ENCODE measurements around the gene UQCRQ.

DNA sequence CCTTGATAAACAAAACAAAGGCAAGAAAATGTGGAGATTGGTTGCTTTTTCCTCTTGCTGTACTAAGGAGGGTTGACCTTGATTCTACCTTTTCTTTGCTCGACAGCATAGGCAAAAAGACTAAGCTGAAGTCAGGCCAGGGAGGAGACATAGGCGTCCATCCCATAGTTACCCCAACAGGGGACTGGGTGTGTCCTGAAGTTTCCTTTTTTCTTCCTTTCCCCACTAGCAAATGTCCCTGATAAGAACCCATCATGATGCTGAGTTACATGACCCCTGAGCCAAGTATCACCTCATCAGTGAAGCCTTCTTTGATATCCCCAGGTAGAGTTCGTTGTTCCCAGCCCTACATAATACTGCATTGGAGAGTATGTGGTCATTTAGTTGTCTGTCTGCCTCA is 26.1 kb upstream of the UQCRQ start:
- TF ChIP-seq, protein P1, sequence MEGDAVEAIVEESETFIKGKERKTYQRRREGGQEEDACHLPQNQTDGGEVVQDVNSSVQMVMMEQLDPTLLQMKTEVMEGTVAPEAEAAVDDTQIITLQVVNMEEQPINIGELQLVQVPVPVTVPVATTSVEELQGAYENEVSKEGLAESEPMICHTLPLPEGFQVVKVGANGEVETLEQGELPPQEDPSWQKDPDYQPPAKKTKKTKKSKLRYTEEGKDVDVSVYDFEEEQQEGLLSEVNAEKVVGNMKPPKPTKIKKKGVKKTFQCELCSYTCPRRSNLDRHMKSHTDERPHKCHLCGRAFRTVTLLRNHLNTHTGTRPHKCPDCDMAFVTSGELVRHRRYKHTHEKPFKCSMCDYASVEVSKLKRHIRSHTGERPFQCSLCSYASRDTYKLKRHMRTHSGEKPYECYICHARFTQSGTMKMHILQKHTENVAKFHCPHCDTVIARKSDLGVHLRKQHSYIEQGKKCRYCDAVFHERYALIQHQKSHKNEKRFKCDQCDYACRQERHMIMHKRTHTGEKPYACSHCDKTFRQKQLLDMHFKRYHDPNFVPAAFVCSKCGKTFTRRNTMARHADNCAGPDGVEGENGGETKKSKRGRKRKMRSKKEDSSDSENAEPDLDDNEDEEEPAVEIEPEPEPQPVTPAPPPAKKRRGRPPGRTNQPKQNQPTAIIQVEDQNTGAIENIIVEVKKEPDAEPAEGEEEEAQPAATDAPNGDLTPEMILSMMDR (IDR thresholded peaks at IDR 0.05), result no peak
- no peak for TF ChIP-seq TAF1 (IDR thresholded peaks at IDR 0.05; ENCODE audit: borderline replicate concordance, low read depth, low read length)
- TF ChIP-seq JUND (IDR thresholded peaks at IDR 0.05), result no peak

All from SK-N-SH (cell line).